Mammary epithelial cell (primary cell): Measurements from ENCODE around the gene TLE3.

Source experiments
- EZH2 ChIP-seq: IDR thresholded peaks from 2 replicates; pipeline ENCODE4 v1.6.1; 2012; ENCODE audit warnings: low read length, inconsistent platforms, borderline replicate concordance
- TF ChIP-seq, protein P1 (sequence below), 2 donors: IDR thresholded peaks in 1 of 2; conservative IDR thresholded peaks in 1 of 2; 2 replicates each; pipeline ENCODE4 v1.5.1; 2011 to 2012; ENCODE audit warnings: inconsistent platforms in 2 of 2, low read length in 2 of 2, mild to moderate bottlenecking in 2 of 2, control low read depth in 1 of 2, low read depth in 1 of 2; ENCODE audit not compliant: insufficient read depth in 1 of 2; ENCODE audit errors: extremely low read depth in 1 of 2

GRCh38 chr15:70006259-70007147 lies 91.2 kb downstream of the TLE3 start:
- TF ChIP-seq, protein P1, sequence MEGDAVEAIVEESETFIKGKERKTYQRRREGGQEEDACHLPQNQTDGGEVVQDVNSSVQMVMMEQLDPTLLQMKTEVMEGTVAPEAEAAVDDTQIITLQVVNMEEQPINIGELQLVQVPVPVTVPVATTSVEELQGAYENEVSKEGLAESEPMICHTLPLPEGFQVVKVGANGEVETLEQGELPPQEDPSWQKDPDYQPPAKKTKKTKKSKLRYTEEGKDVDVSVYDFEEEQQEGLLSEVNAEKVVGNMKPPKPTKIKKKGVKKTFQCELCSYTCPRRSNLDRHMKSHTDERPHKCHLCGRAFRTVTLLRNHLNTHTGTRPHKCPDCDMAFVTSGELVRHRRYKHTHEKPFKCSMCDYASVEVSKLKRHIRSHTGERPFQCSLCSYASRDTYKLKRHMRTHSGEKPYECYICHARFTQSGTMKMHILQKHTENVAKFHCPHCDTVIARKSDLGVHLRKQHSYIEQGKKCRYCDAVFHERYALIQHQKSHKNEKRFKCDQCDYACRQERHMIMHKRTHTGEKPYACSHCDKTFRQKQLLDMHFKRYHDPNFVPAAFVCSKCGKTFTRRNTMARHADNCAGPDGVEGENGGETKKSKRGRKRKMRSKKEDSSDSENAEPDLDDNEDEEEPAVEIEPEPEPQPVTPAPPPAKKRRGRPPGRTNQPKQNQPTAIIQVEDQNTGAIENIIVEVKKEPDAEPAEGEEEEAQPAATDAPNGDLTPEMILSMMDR (conservative IDR thresholded peaks at IDR 0.05 in 1 of 2, IDR thresholded peaks at IDR 0.05 in 1 of 2; ENCODE audit: extremely low read depth in 1 of 2, insufficient read depth in 1 of 2, low read depth in 1 of 2, low read length in 2 of 2) = no peak
- no peak for TF ChIP-seq EZH2
